ENCODE data around the gene TC2N.
"Not testable (repeated sequence)": the region's sequence is repeated elsewhere in the genome, so short reads cannot be mapped to it uniquely, and the experiment has no call there.

TC2N gene

GRCh38 chr14:91753501-91754128, 113.7 kb downstream of the TC2N start:
- no peak for DNase-seq (ENCODE audit: low spot score)

GRCh38 chr14:91752961-91753360, 114.4 kb downstream of the TC2N start:
- no peak for DNase-seq (ENCODE audit: low spot score)

- no peak for DNase-seq (ENCODE audit: low spot score)
These were observed 115.6 kb downstream of the TC2N start for GRCh38 chr14:91751719-91752118.

- DNase-seq (ENCODE audit: low spot score), result no peak
These were observed 116.6 kb downstream of the TC2N start for GRCh38 chr14:91750634-91751198.

GRCh38 chr14:91749868-91750267, 117.5 kb downstream of the TC2N start:
- no peak for DNase-seq (ENCODE audit: low spot score)

- DNase-seq (ENCODE audit: low spot score), result no peak
These were observed 119.3 kb downstream of the TC2N start for GRCh38 chr14:91748049-91748448.

- no peak for DNase-seq (ENCODE audit: low spot score)
These were observed 122.0 kb downstream of the TC2N start for GRCh38 chr14:91745344-91745743.

- DNase-seq (ENCODE audit: low spot score), result no peak
These were observed 123.3 kb downstream of the TC2N start for GRCh38 chr14:91744068-91744480.

GRCh38 chr14:91743305-91743653, 124.1 kb downstream of the TC2N start:
- no peak for DNase-seq (ENCODE audit: low spot score)

- DNase-seq (ENCODE audit: low spot score), result no peak
These were observed 124.6 kb downstream of the TC2N start for GRCh38 chr14:91742621-91743304.

- not testable (repeated sequence) for DNase-seq (ENCODE audit: low spot score)
These were observed 127.5 kb downstream of the TC2N start for GRCh38 chr14:91739867-91740266.

GRCh38 chr14:91737619-91738018, 129.7 kb downstream of the TC2N start:
- no peak for DNase-seq (ENCODE audit: low spot score)

GRCh38 chr14:91732859-91733477, 134.4 kb downstream of the TC2N start:
- peak; percentile 63 for DNase-seq (ENCODE audit: low spot score)

- no peak for DNase-seq (ENCODE audit: low spot score)
These were observed 134.9 kb downstream of the TC2N start for GRCh38 chr14:91732439-91732838.

GRCh38 chr14:91731986-91732385, 135.3 kb downstream of the TC2N start, which contains the start of gene CATSPERB:
CATSPERB (minus strand) TSS chr14:91732086; CDS start chr14:91729479, 2,607 bp downstream.
- no peak for DNase-seq (ENCODE audit: low spot score)

GRCh38 chr14:91731018-91731417, 136.3 kb downstream of the TC2N start:
- no peak for DNase-seq (ENCODE audit: low spot score)

- no peak for DNase-seq (ENCODE audit: low spot score)
These were observed 137.6 kb downstream of the TC2N start for GRCh38 chr14:91729756-91730155.

Measured in COLO829 (cell line).